Suprapubic skin (tissue), 4 donors: ENCODE measurements around the gene TTC23. TPM values are rescaled to one million over a fixed set of nuclear protein-coding genes. Genes with fewer than 3 reads are reported as not detected.

ENCODE experiments used
- DNase-seq, 2 donors: peaks; one replicate each; pipeline ENCODE4 v3.0.0-alpha.2; 2019; ENCODE audit warnings: low spot score in 2 of 2
- H3K27ac ChIP-seq: fragments of 200-600 bp; sonication (generic); one replicate; pipeline ENCODE4 v1.5.1; 2019
- H3K27me3 ChIP-seq: fragments of 200-600 bp; sonication (generic); one replicate; pipeline ENCODE4 v1.5.1; 2019
- H3K36me3 ChIP-seq: fragments of 200-600 bp; sonication (generic); one replicate; pipeline ENCODE4 v1.5.1; 2019
- H3K4me1 ChIP-seq: fragments of 200-600 bp; sonication (generic); one replicate; pipeline ENCODE4 v1.5.1; 2019
- H3K4me3 ChIP-seq: fragments of 200-600 bp; sonication (generic); one replicate; pipeline ENCODE4 v1.5.1; 2019; ENCODE audit warnings: mild to moderate bottlenecking
- H3K9me3 ChIP-seq: fragments of 200-600 bp; sonication (generic); one replicate; pipeline ENCODE4 v1.5.1; 2019
- CTCF ChIP-seq, 2 donors: fragments of 200-600 bp in 1 of 2; fragments of 450-650 bp in 1 of 2; sonication (generic) in 1 of 2; IDR thresholded peaks; one replicate each; pipeline ENCODE4 v1.5.1; 2016 to 2019; ENCODE audit warnings: antibody characterized with exemption in 2 of 2, mild to moderate bottlenecking in 1 of 2, moderate library complexity in 1 of 2
- EP300 ChIP-seq: sonication (generic); formaldehyde crosslinking; IDR thresholded peaks from one replicate; pipeline ENCODE4 v1.6.1; 2017; ENCODE audit warnings: antibody characterized with exemption
- POLR2A ChIP-seq, 2 donors: fragments of 450-650 bp; IDR thresholded peaks; one replicate each; pipeline ENCODE4 v1.6.1; 2017; ENCODE audit warnings: antibody characterized with exemption in 2 of 2, mild to moderate bottlenecking in 2 of 2, moderate library complexity in 2 of 2
- POLR2AphosphoS5 ChIP-seq, 3 donors: sonication (generic); formaldehyde crosslinking; IDR thresholded peaks; one replicate each; pipeline ENCODE4 v1.6.1; 2017; ENCODE audit warnings: antibody characterized with exemption in 3 of 3
- WGBS: methylation state at CpG from one replicate; pipeline ENCODE4 v1.1.5; 2018; 5-methylcytosine and 5-hydroxymethylcytosine counted together
- total RNA-seq, 4 donors: library from RNA; depleted of rRNA; stranded (reverse); fragments of >200 nt; gene quantifications; one replicate each; pipeline ENCODE4 v1.1.0, GENCODE V29; 2016

TTC23 gene
- total RNA-seq, 4 donors from 2014 or later: 14.4 to 34.6 (median 17.6) TPM

DNA sequence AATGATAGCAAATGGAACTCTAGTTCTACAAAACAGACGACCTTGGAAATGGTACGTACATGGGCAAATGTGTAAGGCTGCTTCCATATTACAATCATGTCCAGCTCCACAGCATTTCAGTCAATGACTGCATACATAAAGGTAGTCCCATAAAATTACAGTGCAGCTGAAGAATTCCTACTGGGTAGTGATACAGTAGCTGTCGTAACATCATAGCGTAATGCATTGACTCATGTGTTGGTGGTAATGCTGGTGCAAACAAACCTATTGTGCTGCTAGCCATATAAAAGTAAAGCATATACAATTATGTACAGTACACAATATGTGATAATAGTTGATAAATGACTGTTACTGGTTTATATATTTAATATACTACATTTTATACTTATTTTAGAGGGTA, 18.5 kb downstream of the TTC23 start:
- Histone ChIP-seq H3K4me1 (no peaks in the 10 kb centered on the region), H3K4me3 (no peak overlapping the region), H3K27ac (no peak overlapping the region), H3K36me3 (peaks cover 31% of the 10 kb centered on the region), H3K9me3 (no peaks in the 10 kb centered on the region), H3K27me3 (no peaks in the 10 kb centered on the region)
- 92% methylated on average over 4 of the region's 4 CpGs for WGBS
- DNase-seq: no peak
- no peak for TF ChIP-seq POLR2A (IDR thresholded peaks at IDR 0.05)
- no peak for TF ChIP-seq POLR2AphosphoS5 (IDR thresholded peaks at IDR 0.05)
- no peak for TF ChIP-seq EP300
- TF ChIP-seq CTCF (IDR thresholded peaks at IDR 0.05): no peak

DNA sequence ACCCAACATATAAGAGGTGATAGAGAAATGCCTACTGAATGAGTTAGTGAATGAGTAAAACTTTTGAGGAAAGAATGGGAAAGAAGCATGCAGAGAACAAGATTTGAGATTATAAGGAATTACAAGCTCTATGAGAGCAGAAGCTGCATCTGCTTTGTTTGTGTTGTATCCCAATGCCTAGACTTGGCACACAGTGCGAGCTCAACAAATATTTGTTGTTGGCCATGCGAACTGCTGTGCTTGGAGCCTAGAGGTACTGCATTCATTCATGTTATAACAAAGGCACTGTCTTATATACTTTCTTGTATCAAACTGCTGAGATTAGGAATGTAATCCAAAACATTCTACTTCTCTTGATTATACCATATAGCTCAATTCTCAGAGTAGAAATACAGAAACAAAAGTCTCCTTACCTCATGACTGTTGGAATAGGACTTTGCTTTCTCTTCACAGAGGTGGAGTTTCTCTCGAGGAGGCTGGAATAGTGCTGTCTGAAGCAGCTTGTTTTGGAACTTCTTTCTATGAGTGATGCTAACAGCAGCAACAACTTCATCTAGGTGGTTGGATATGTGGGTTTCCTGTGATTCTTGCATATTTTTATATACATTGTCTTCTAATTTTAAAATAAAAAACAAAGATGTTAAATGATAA, 21.1 kb downstream of the TTC23 start:
- Histone ChIP-seq H3K27me3 (no peaks in the 10 kb centered on the region), H3K27ac (no peak overlapping the region), H3K4me3 (no peak overlapping the region), H3K36me3 (peaks cover 45% of the 10 kb centered on the region), H3K4me1 (no peaks in the 10 kb centered on the region), H3K9me3 (no peaks in the 10 kb centered on the region)
- no peak for DNase-seq
- 88% methylated on average over 3 of the region's 3 CpGs for WGBS
- no peak for TF ChIP-seq POLR2AphosphoS5 (IDR thresholded peaks at IDR 0.05)

GRCh38 chr15:99226802-99227201, 22.6 kb downstream of the TTC23 start:
- no peak overlapping the region for H3K4me3 ChIP-seq
- TF ChIP-seq CTCF (IDR thresholded peaks at IDR 0.05): no peak
- no peak for TF ChIP-seq EP300
- TF ChIP-seq POLR2AphosphoS5 (IDR thresholded peaks at IDR 0.05): no peak
- no peak for TF ChIP-seq POLR2A (IDR thresholded peaks at IDR 0.05)
- H3K27me3 ChIP-seq: no peaks in the 10 kb centered on the region
- 50% methylated on average over 3 of the region's 3 CpGs for WGBS
- no peak for DNase-seq
- H3K36me3 ChIP-seq: peaks cover 57% of the 10 kb centered on the region
- H3K27ac ChIP-seq: no peak overlapping the region
- H3K4me1 ChIP-seq: no peaks in the 10 kb centered on the region
- H3K9me3 ChIP-seq: no peaks in the 10 kb centered on the region

- TF ChIP-seq CTCF (IDR thresholded peaks at IDR 0.05) (no peak), EP300 (no peak), POLR2AphosphoS5 (IDR thresholded peaks at IDR 0.05) (no peak), POLR2A (IDR thresholded peaks at IDR 0.05) (no peak)
- Histone ChIP-seq H3K4me1 (no peaks in the 10 kb centered on the region), H3K36me3 (peaks cover 79% of the 10 kb centered on the region), H3K27me3 (no peaks in the 10 kb centered on the region), H3K27ac (no peak overlapping the region), H3K4me3 (no peak overlapping the region), H3K9me3 (no peaks in the 10 kb centered on the region)
- DNase-seq: no peak
- 94% methylated on average over 6 of the region's 6 CpGs for WGBS
Measured at GRCh38 chr15:99224372-99225214, 24.8 kb downstream of the TTC23 start.

- Histone ChIP-seq H3K27ac (no peak overlapping the region), H3K4me1 (no peaks in the 10 kb centered on the region), H3K9me3 (no peaks in the 10 kb centered on the region), H3K27me3 (no peaks in the 10 kb centered on the region), H3K36me3 (peaks cover 34% of the 10 kb centered on the region), H3K4me3 (no peak overlapping the region)
- TF ChIP-seq EP300: no peak
- peak; percentile 71 to 77 for TF ChIP-seq CTCF (IDR thresholded peaks at IDR 0.05)
- DNase-seq: peak; percentile 79 to 82
- 0% methylated on average over 1 of the region's 1 CpG for WGBS
Measured at GRCh38 chr15:99213187-99213811, 36.1 kb downstream of the TTC23 start.
